Measurements from ENCODE around the gene ADPRH. TPM values are rescaled to one million over a fixed set of nuclear protein-coding genes. Genes with fewer than 3 reads are reported as not detected.

Gene ADPRH
- total RNA-seq, 1 experiment from 2014 or later = 1.5 TPM

DNA sequence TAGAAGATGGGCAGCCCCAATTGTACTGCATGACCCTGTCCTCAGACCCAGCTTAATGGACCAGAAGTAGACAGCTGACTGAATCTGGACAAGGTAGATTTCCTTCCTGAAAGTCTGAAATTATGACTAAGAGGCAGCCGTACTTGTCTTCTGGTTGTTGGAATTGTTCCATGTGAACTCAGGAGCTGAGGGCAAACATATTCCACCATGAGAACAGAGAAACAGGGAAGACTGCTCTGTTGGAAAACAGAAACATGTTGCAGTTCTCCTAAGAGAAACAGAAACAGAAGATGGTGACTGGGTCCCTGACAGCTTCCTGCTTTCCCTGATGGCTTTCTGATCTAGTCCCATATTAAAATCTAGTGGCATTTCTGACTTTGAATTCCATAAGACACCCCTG lies 57.0 kb downstream of the ADPRH start:
- no peak for DNase-seq (ENCODE audit: low read depth, low spot score)
- POLR2A ChIA-PET = interaction anchor here (1.2 kb wide), 1 partner anchor 36 kb away, joined by 4 read pairs; no protein-coding TSS in a partner anchor

GRCh38 chr3:119636891-119637611 lies 57.8 kb downstream of the ADPRH start:
- peaks cover 0 to 22% of the 10 kb centered on the region in 2 experiments; a peak in 2 of 4 replicates for H3K4me1 ChIP-seq (ENCODE audit: control insufficient read depth in 1 of 2, insufficient read depth in 2 of 2, low read length in 2 of 2)
- BruUV-seq (replicated peaks) = no TSS peak
- no peak overlapping the region for H3K9ac ChIP-seq (ENCODE audit: low read length)
- no peak for ATAC-seq
- no peak overlapping the region for H3K4me2 ChIP-seq (ENCODE audit: low read length)
- CTCF ChIA-PET = no interaction called here
- no peaks in the 10 kb centered on the region for H3K9me2 ChIP-seq (ENCODE audit: insufficient read depth)
- H3K27ac ChIP-seq (ENCODE audit: low read depth, low read length) = no peak overlapping the region
- no peaks in the 10 kb centered on the region for H3K79me2 ChIP-seq (ENCODE audit: insufficient read depth, low read length)
- intact Hi-C loops (cut with micrococcal nuclease) = no loop called here
- H3K36me3 ChIP-seq (ENCODE audit: control insufficient read depth in 1 of 2, insufficient read depth in 2 of 2, low read length in 2 of 2) = no peaks in the 10 kb centered on the region
- no peaks in the 10 kb centered on the region for H4K20me1 ChIP-seq (ENCODE audit: insufficient read depth)
- POLR2A ChIA-PET = interaction anchor here (1.2 kb wide), 1 partner anchor 36 kb away, joined by 4 read pairs; no protein-coding TSS in a partner anchor
- no peaks in the 10 kb centered on the region for H3K9me3 ChIP-seq (ENCODE audit: control insufficient read depth in 1 of 2, insufficient read depth in 1 of 2, low read depth in 1 of 2, low read length in 2 of 2)
- H2AFZ ChIP-seq (ENCODE audit: low read depth, low read length, poor library complexity, severe bottlenecking) = no peak overlapping the region
- RAD21 ChIA-PET (ENCODE audit: low non-redundant PET in 1 of 2, low total read pairs in 2 of 2, uncharacterized antibody in 2 of 2, unreplicated experiment in 2 of 2) = no interaction called here
- no peak overlapping the region for H3K4me3 ChIP-seq (replicated peaks in 1 of 2; ENCODE audit: low read depth in 1 of 2, low read length in 2 of 2)
- no peaks in the 10 kb centered on the region for H3K27me3 ChIP-seq (ENCODE audit: insufficient read depth, low read length)
- DNase-seq (ENCODE audit: low read depth, low spot score) = no peak
- no peak for TF ChIP-seq TCF7L2 (IDR thresholded peaks at IDR 0.05; ENCODE audit: borderline replicate concordance, extremely low read depth, insufficient read depth, insufficient read length)
- no peak for TF ChIP-seq ZBTB33 (IDR thresholded peaks at IDR 0.05; ENCODE audit: extremely low read depth, insufficient replicate concordance, low read length)
- no peak for TF ChIP-seq POLR2AphosphoS5 (IDR thresholded peaks at IDR 0.05; ENCODE audit: low read depth, low read length)
- TF ChIP-seq EZH2phosphoT487 (IDR thresholded peaks at IDR 0.05; ENCODE audit: borderline replicate concordance) = no peak
- TF ChIP-seq EGR1 (IDR thresholded peaks at IDR 0.05; ENCODE audit: low read depth) = no peak
- TF ChIP-seq RAD21 (IDR thresholded peaks at IDR 0.05; ENCODE audit: low read depth) = no peak
- TF ChIP-seq YY1 (IDR thresholded peaks at IDR 0.05; ENCODE audit: extremely low read depth, insufficient replicate concordance, low read depth, low read length) = no peak
- no peak for TF ChIP-seq ELF1 (IDR thresholded peaks at IDR 0.05; ENCODE audit: borderline replicate concordance, low read depth)
- TF ChIP-seq, protein P1, sequence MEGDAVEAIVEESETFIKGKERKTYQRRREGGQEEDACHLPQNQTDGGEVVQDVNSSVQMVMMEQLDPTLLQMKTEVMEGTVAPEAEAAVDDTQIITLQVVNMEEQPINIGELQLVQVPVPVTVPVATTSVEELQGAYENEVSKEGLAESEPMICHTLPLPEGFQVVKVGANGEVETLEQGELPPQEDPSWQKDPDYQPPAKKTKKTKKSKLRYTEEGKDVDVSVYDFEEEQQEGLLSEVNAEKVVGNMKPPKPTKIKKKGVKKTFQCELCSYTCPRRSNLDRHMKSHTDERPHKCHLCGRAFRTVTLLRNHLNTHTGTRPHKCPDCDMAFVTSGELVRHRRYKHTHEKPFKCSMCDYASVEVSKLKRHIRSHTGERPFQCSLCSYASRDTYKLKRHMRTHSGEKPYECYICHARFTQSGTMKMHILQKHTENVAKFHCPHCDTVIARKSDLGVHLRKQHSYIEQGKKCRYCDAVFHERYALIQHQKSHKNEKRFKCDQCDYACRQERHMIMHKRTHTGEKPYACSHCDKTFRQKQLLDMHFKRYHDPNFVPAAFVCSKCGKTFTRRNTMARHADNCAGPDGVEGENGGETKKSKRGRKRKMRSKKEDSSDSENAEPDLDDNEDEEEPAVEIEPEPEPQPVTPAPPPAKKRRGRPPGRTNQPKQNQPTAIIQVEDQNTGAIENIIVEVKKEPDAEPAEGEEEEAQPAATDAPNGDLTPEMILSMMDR (IDR thresholded peaks at IDR 0.05 in 2 of 3, conservative IDR thresholded peaks at IDR 0.05 in 1 of 3; ENCODE audit: borderline replicate concordance in 1 of 3, insufficient read depth in 1 of 3, low read depth in 2 of 3, low read length in 2 of 3) = no peak
- TF ChIP-seq ZNF274 (IDR thresholded peaks at IDR 0.05; ENCODE audit: low read depth, low read length) = no peak

More for the DNA sequence above, 57.0 kb downstream of the ADPRH start:
- ChIA-PET CTCF (no interaction called here), RAD21 (ENCODE audit: low non-redundant PET in 1 of 2, low total read pairs in 2 of 2, uncharacterized antibody in 2 of 2, unreplicated experiment in 2 of 2) (no interaction called here)
- no peaks in the 10 kb centered on the region for H3K36me3 ChIP-seq (ENCODE audit: control insufficient read depth in 1 of 2, insufficient read depth in 2 of 2, low read length in 2 of 2)
- no peaks in the 10 kb centered on the region for H4K20me1 ChIP-seq (ENCODE audit: insufficient read depth)
- no peak overlapping the region for H3K4me2 ChIP-seq (ENCODE audit: low read length)
- H3K4me1 ChIP-seq (ENCODE audit: control insufficient read depth in 1 of 2, insufficient read depth in 2 of 2, low read length in 2 of 2) = peaks cover 0 to 21% of the 10 kb centered on the region in 2 experiments; a peak in 2 of 4 replicates
- no peak overlapping the region for H3K9ac ChIP-seq (ENCODE audit: low read length)
- no peak overlapping the region for H2AFZ ChIP-seq (ENCODE audit: low read depth, low read length, poor library complexity, severe bottlenecking)
- H3K9me2 ChIP-seq (ENCODE audit: insufficient read depth) = no peaks in the 10 kb centered on the region
- no TSS peak for BruUV-seq (replicated peaks)
- no peaks in the 10 kb centered on the region for H3K9me3 ChIP-seq (ENCODE audit: control insufficient read depth in 1 of 2, insufficient read depth in 1 of 2, low read depth in 1 of 2, low read length in 2 of 2)
- no peaks in the 10 kb centered on the region for H3K27me3 ChIP-seq (ENCODE audit: insufficient read depth, low read length)
- no peak overlapping the region for H3K27ac ChIP-seq (ENCODE audit: low read depth, low read length)
- no peak for TF ChIP-seq SP1 (IDR thresholded peaks at IDR 0.05; ENCODE audit: low read depth)
- no peak for TF ChIP-seq ZFX (IDR thresholded peaks at IDR 0.05)
- no peak for TF ChIP-seq EZH2 (IDR thresholded peaks at IDR 0.05)
- no peak for TF ChIP-seq CEBPB (IDR thresholded peaks at IDR 0.05; ENCODE audit: low read depth)
- TF ChIP-seq POLR2A (IDR thresholded peaks at IDR 0.05; ENCODE audit: borderline replicate concordance, extremely low read depth, insufficient read depth, insufficient read length) = no peak
- no peak for TF ChIP-seq SIN3A (IDR thresholded peaks at IDR 0.05; ENCODE audit: low read depth)
- TF ChIP-seq EZH2phosphoT487 (IDR thresholded peaks at IDR 0.05; ENCODE audit: borderline replicate concordance) = no peak
- no peak for TF ChIP-seq POLR2AphosphoS5 (IDR thresholded peaks at IDR 0.05; ENCODE audit: low read depth, low read length)
- TF ChIP-seq SRF (IDR thresholded peaks at IDR 0.05; ENCODE audit: low read depth) = no peak
- TF ChIP-seq RAD21 (IDR thresholded peaks at IDR 0.05; ENCODE audit: low read depth) = no peak
- no peak for TF ChIP-seq EGR1 (IDR thresholded peaks at IDR 0.05; ENCODE audit: low read depth)
- no peak for TF ChIP-seq ZNF274 (IDR thresholded peaks at IDR 0.05; ENCODE audit: low read depth, low read length)
- no peak for TF ChIP-seq YY1 (IDR thresholded peaks at IDR 0.05; ENCODE audit: extremely low read depth, insufficient replicate concordance, low read depth, low read length)
- H3K4me3 ChIP-seq (replicated peaks in 1 of 2; ENCODE audit: low read depth in 1 of 2, low read length in 2 of 2) = no peak overlapping the region
- intact Hi-C loops (cut with micrococcal nuclease) = no loop called here
- no peak for ATAC-seq
- no peaks in the 10 kb centered on the region for H3K79me2 ChIP-seq (ENCODE audit: insufficient read depth, low read length)

Measured in HCT116 (cell line).